Fibroblast of skin of right quadriceps (primary cell): ENCODE measurements around the gene ZNF473.
"Not testable (repeated sequence)": the region's sequence is repeated elsewhere in the genome, so short reads cannot be mapped to it uniquely, and the experiment has no call there.

ENCODE experiments used
- DNase-seq: peaks from one replicate; pipeline ENCODE4 v3.0.0-alpha.2; 2013

Gene ZNF473

DNA sequence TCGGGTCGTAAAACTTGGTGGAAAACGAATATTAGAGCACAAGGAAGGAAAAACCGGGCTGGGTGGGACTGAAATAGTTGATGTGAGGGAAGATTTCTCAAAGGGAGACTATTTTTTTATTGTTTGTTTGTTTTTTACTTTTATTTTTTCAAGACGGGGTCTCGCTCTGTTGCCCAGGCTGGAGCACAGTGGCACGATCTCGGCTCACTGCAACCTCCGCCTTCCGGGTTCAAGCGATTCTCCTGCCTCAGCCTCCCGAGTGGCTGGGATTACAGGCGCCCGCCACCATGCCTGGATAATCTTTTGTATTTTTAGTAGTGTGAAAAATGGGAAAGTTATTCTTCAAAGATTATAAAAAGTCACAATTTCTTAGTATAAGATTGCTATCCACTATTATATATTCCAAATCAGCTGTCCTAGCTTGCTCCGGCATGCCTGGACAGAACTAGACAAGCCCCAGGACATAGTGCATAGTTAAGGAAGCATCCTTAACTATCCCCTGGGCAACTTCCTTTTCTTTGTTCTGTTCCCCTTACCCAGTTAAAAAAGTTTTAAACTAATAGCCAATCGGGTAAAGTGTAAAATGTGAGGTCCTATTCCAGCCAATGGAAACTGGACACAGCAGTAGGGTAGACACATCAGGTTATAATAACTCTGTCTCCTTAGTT, 25.6 kb downstream of the ZNF473 start:
- not testable (repeated sequence) for DNase-seq

DNA sequence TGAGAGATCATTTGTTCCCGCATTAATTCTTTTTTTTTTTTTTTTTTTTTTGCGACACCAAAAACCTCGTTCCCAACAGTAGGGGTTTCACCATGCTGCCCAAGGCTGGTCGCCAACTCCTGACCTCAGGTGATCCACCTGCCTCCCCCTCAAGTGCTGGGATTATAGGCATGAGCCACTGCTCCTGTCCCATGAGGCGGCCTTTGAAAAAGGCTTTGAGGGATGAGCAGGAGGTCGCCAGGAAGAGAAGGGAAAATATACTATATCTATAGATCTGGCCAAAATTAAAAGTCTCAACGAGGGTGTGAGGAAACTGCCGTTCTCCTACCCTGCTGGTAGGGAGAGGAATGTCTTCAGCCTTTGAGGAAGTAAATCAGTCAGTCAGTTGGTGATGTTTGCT, 26.2 kb downstream of the ZNF473 start:
- DNase-seq: no peak

- DNase-seq: no peak
Measured at GRCh38 chr19:50053119-50053518, 27.3 kb downstream of the ZNF473 start.

DNA sequence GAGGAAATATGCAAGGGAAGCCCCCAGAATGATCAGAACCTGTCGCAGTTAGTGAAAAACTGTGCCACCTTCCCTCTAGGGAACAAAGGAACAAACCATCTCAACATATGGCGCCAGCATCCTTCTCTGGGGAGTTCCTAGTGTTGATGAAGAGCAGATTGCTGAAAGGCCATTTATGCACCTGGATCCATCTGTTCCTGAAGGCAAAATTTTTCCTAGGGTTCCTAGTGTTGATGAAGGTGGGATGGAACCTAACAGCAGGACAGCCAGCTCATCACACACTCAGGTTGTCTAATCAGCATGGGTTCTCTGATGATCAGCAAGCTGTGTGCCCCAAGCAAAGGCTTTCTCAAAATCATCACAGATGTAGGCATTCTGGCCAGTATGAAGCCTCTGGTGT, 32.6 kb downstream of the ZNF473 start:
- DNase-seq: no peak

DNA sequence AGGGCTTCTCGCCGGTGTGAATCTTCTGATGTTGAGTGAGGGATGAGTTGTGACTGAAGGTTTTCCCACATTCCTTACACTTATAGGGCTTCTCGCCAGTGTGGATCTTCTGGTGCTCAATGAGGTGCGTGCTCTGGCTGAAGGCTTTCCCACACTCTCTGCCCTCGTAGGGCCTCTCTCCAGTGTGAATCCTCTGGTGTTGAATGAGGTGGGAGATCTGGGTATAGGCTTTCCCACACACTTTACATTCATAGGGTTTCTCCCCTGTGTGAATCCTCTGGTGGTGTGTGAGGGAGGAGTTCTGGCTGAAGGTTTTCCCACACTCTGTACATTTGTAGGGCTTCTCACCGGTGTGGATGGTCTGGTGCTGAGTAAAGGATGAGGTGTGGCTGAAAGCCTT, 33.2 kb downstream of the ZNF473 start:
- DNase-seq: no peak

DNA sequence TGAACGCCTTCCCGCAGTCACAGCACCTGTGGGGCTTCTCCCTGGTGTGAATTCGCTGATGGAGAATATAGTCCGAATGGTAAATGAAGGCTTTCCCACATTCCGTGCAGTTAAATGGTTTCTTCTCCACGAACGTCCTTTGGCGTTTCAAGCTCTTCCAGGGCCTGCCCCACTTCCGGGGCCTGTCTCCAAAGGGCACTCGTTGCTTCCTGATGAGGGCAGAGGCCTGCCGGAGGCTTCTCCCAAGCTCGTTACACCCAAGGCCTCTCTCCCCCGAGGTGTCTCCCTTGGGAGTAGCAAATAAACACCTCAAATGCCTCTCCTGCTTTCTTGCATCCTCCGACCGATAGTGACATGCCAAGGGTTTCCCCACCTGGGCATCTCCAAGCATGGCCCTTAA, 34.3 kb downstream of the ZNF473 start:
- DNase-seq: no peak

DNA sequence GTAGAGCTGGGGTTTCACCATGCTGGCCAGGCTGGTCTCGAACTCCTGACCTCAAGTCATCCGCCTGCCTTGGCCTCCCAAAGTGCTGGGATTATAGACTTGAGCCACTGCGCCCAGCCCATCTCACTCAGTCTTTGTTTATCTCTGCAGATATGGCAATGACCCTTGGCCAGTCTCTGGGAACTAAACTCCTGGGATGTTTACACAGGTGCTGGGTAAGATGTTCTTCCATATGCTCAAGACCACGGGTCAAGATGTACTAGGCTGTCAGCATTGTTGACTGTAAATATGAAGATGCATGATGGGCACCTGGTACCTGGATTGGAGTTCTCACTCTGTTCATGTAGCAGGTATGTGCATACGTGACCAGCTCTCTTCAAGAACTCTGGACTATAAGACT, 35.8 kb downstream of the ZNF473 start:
- no peak for DNase-seq

- DNase-seq: no peak
Measured at GRCh38 chr19:50065938-50066337, 40.1 kb downstream of the ZNF473 start.

- DNase-seq: no peak
Measured at GRCh38 chr19:50067575-50067974, 41.8 kb downstream of the ZNF473 start.

GRCh38 chr19:50068382-50068781, 42.6 kb downstream of the ZNF473 start:
- DNase-seq: not testable (repeated sequence)

- DNase-seq: not testable (repeated sequence)
Measured at GRCh38 chr19:50075076-50075475, 49.3 kb downstream of the ZNF473 start.

- not testable (repeated sequence) for DNase-seq
Measured at GRCh38 chr19:50075644-50076372, 50.0 kb downstream of the ZNF473 start.

- DNase-seq: not testable (repeated sequence)
Measured at GRCh38 chr19:50076581-50077355, 51.0 kb downstream of the ZNF473 start.

GRCh38 chr19:50079014-50079413, 53.2 kb downstream of the ZNF473 start:
- DNase-seq: not testable (repeated sequence)

DNA sequence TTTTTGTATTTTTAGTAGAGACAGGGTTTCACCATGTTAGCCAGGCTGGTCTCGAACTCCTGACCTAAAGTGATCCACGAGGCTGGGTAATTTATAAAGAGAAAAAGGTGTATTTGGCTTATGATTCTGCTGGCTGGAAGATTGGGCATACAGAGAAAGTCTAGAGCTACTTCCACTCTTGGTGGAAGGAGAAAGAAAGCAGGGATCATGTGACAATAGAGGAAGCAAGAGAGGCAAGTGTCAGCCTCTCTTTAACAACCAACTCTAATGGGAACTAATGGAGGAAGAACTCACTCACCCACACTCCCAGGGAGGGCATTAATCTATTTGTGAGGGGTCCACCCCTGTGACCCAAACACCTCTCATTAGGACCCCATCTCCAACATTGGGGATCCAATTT, 58.6 kb downstream of the ZNF473 start:
- not testable (repeated sequence) for DNase-seq

GRCh38 chr19:50087153-50087552, 61.3 kb downstream of the ZNF473 start:
- not testable (repeated sequence) for DNase-seq

GRCh38 chr19:50090706-50091105, 64.9 kb downstream of the ZNF473 start:
- DNase-seq: not testable (repeated sequence)

DNA sequence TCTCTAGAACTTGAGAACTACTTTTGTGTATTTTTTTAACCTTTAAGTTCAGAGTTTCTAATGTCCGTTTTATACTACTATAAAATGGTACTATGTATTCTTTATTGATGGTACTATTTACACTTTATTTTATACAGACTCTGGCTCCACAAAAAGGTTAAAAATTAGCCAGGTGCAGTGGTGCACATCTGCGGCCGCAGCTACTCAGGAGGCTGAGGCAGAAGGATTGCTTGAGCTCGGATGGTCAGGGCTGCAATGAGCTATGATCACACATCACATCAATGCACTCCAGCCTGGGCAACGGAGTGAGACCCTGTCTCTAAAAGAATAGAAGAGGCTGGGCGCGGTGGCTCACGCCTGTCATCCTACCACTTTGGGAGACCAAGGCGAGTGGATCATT, 66.0 kb downstream of the ZNF473 start:
- DNase-seq: not testable (repeated sequence)

- DNase-seq: not testable (repeated sequence)
Measured at GRCh38 chr19:50092597-50092996, 66.8 kb downstream of the ZNF473 start.

DNA sequence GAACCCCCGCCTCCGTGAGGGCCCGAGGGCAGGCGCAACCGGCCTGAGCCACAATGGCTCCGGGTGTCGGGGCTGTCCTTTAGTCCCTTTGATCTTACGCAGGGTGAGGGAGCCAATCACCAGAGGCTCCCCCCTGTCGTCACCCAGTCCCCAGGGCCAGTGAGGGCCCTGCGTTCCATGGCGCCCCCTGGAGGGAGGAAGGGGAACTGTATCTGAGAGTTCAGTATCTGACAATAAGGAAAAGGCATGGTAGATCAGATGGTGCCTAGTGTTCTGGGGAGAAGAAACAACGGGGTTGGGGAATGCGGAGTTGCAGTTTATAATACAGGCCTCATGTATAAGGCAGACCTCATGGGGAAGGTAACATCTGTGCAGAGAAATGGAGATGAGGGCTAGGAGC, 72.1 kb downstream of the ZNF473 start:
- not testable (repeated sequence) for DNase-seq

DNA sequence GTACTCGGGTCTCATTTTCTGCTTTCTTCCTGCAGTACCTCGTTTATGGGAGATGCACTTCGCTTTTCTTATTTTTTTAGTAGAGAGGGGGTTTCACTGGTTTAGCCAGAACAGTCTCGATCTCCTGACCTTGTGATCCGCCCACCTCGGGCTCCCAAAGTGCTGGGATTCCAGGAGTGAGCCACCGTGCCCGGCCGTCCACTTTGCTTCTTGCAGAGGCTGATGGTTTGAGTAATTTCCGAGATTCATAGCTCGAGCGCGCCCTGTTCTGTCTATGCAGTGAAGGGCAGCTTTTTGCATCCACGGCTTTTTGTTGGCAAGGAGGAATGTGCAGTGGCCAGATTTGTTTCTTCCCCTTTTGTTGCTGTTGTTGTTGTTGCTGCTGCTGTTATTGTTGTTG, 73.1 kb downstream of the ZNF473 start:
- not testable (repeated sequence) for DNase-seq

GRCh38 chr19:50099696-50100095, 73.9 kb downstream of the ZNF473 start:
- not testable (repeated sequence) for DNase-seq

DNA sequence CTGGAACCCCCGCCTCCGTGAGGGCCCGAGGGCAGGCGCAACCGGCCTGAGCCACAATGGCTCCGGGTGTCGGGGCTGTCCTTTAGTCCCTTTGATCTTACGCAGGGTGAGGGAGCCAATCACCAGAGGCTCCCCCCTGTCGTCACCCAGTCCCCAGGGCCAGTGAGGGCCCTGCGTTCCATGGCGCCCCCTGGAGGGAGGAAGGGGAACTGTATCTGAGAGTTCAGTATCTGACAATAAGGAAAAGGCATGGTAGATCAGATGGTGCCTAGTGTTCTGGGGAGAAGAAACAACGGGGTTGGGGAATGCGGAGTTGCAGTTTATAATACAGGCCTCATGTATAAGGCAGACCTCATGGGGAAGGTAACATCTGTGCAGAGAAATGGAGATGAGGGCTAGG, 75.1 kb downstream of the ZNF473 start:
- DNase-seq: not testable (repeated sequence)
